HG02884 (cell line): Measurements from ENCODE around the gene RNF166.

Experiments used
- ATAC-seq: cut with Tn5 transposase; IDR thresholded peaks from one replicate; pipeline ENCODE4 v1.9.1; 2021; ENCODE audit warnings: mild to moderate bottlenecking, moderate library complexity; ENCODE audit not compliant: unreplicated experiment

The RNF166 gene

DNA sequence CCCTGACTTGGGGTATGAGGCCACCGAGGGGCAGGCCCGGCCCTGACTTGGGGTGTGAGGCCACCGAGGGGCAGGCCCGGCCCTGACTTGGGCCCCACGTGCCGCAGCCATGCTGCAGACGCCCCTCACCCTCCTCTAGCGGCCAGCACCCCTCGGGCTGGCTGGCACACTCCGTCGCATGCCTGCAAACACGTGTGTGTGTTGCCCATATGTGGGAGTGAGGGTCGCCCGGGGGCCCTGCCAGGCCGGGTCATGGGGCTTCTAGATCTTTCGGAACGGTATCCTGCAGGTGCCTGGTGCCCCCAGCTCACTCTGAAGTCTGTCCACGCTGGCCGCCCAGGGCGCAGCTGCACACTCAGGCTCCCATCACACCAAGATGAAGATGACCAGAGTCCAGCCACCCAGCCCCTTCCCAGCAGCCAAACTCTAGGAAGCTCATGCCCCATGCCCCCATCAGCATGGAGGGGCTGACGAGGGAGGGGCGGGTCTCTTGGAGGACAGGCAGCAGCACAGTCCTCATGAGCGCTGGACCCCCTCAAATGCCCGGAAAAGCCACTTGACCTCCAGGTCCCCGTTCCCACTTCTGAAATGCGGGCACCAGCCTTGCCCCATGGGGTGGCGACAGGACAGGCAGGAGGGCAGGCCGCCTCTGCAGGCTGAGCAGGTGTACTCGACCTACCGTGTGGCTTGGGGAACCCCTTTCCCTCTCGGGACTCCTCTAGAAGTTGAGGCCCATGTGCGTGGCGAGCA, 33.9 kb upstream of the RNF166 start:
- no peak for ATAC-seq

DNA sequence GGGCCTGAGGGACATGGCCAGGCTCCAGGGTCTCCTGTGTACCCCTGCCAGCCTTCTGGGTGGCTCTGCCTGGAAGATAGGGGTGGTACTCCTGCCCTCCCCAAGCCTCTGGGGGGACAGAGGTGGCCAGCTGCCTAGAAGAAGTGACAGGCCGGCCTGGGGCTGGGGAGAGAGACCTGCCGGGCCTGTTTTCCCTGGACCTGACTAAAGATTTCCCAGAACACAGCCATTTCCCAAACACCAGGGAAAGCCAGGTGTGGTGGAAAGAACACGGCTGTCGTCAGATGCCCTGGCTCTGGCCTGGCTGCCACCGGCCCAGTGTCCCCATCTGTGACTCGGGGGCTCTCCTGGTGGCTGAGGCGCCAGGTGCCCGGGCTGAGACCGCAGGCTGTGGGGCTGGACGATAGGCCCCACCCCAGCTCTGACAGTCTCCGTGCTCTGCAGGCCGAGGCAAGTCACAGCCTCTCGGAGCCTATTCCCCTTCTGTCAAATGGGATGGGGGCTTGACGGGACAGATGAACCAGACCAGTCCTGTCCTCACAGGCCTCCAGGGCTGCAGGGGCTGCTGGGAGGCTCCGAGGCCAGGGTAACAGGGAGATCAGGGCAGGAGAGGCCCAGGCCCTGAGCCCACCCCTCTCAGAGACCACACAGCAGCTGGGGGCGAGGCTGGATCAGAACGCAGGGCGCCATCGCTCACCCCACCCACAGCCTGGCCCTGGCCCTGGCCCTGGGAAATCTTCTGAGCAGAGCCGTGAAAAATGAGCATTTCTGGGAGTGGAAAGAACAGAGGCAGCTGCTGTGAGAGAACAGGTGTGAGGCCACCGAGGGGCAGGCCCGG, 33.1 kb upstream of the RNF166 start:
- ATAC-seq, result no peak

DNA sequence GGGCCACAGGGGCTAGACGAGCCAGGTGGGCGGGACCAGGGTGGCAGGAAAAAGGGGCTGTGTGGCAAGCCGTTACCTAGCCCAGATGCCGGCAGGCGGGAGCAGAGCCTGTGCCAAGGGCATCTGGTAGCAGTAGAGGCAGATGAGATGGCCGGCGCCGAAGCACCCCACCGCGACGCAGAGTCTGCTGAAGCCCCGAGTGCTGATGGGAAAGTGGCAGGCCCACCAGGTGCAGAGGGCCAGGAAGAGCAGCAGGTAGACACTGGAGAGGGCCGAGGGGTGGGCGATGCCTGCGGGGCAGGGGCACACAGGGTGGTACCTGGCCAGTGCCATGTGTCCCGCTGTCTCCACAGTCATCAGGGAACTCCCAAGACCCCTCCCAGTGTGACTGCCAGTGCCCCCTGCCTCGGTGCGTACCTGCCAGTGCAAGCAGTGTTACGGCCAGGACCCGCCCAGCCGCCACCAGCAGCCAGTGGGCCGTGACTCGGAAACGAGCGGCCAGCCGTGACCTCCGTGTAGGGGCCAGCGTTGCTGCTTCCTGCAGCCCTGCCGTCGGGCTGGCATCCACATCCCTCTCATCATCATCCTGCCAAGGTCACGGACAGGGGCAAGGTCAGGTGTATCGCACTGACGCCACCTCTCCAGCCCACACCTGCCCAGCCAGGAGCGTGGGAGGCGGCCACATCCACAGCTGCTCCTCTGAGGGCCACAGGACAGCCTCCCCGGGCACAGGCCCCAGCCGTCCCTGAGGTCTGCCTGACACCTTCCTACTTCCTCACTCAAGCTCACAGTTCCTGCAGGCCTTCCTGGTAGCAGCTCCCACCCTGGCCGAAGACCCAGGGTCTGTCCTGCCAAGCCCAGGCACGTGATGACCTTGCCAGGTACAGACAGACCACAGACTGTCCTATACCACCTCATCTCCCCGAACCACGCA, 32.2 kb upstream of the RNF166 start:
- ATAC-seq, result no peak

DNA sequence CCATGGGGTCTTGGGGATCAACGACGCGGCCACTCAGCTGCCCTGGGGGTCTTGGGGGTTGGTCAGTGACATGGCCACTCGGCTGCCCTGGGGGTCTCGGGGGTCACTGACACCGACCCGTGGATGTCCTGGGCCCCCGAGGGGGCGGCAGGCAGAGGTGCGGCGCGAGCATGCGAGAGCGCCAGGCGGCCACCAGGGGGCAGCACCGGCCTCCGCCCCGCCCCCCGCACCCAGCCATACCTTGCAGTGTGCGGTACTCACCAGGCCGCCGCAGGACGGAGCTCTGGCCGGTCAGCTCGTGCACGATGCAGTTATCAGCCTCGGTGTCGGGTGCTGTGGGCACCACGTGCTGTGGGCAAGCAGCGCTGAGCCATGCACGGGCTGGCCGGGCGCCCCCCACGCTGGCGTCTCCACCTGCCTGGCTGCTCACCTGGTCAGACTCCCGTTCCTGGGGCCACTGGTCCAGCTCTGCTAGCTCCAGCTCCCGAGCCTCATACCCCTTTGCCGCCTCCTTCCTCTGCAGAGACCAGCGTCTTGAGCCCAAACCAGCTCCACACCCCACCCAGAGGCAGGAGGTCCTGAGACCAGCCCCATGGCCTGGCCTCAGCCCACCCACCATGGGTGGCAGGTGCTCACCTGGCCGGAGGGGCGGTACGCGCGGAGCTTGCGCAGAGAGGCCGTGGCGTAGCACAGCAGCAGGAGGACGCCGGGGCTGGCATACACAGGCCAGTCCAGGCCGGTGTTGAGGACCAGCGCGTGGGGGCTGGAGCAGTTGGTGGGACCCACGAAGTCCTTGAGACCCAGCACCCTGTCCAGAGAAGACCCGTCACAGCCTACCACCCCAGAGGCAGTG, 31.3 kb upstream of the RNF166 start:
- ATAC-seq, result no peak

DNA sequence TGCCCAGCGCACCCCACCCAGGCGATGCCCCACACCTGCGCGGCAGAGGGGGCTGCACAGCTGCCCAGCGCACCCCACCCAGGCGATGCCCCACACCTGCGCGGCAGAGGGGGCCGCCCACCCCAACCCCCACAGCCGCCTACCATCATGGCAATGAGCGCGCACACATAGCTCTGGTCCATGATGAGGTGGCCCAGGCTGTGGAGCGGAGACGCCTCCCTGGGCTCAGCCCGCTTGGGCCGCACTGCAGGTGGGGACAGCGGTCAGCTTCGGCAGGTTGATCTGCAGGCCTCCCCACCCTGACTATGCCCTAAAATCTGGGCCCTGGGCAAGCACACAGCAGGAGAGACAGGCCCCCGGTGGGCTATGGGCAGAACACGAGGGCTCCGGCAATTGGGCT, 30.3 kb upstream of the RNF166 start:
- no peak for ATAC-seq

DNA sequence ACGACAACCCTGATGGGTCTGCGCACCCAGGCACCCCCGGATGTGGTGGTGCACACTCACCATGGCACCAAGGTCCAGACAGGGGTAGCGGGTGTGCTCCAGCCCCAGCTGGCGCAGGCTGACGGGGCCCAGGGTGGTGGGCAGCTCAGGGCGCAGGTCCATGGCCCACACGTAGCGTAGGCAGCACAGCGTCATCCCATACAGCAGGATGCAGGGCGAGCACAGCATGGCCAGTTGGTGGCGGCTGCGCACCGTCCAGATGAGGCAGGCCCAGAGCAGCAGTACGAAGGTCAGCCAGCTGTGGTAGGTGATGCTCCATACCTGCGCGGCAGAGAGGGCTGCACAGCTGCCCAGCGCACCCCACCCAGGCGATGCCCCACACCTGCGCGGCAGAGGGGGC, 29.9 kb upstream of the RNF166 start:
- ATAC-seq, result no peak

DNA sequence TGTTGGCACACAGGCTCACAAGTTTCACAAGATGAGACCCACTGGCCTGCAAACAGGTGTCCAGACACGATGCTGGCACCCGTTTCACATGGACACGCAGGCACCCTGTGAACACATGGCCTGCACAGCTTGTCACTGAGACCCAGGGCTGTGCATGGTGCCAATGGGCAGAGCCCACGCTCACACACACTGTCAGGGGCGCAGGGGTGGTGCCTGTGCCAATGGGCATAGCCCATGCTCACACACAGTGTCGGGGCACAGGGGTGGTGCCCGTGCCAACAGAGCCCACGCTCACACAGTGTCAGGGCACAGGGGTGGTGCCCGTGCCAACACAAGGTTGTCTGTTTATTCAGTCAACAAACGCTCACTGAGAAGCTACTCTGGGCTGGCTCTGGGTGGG, 29.4 kb upstream of the RNF166 start:
- ATAC-seq, result no peak

DNA sequence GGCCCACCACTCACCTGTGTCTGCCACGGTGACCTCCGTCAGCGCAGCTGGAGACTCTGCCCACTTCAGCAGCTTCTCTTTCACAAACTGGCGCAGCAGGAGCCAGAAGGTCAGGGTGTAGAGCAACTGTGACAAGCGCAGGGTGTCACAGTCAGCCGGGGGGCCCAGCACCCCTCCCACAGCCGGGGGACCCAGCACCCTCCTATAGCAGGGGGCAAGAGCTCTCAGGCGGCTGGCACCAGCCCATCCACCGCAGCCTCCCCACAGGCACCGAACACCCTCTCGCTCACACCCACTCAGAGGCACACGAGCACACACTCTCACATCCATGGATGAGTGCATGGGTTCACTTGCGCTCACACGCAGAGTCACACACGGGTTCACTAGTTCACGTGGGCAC, 28.9 kb upstream of the RNF166 start:
- no peak for ATAC-seq

DNA sequence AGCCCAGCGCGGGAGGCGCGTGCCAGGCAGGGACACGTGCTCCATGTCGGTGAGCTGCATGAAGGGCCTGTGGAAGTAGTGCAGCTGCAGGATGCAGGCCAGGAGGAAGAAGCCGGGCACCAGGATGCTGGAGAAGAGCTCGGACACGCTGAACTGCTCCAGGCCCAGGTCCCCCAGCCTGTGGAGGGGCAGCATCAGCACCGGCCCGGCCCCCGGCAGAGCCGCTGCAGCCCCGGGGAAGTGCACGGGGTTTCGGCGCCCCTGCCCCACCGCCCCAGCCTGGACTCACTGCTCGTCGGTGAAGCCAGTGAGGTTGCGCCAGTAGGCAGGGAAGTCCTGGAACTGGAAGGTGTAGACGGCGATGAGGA, 28.1 kb upstream of the RNF166 start:
- no peak for ATAC-seq

DNA sequence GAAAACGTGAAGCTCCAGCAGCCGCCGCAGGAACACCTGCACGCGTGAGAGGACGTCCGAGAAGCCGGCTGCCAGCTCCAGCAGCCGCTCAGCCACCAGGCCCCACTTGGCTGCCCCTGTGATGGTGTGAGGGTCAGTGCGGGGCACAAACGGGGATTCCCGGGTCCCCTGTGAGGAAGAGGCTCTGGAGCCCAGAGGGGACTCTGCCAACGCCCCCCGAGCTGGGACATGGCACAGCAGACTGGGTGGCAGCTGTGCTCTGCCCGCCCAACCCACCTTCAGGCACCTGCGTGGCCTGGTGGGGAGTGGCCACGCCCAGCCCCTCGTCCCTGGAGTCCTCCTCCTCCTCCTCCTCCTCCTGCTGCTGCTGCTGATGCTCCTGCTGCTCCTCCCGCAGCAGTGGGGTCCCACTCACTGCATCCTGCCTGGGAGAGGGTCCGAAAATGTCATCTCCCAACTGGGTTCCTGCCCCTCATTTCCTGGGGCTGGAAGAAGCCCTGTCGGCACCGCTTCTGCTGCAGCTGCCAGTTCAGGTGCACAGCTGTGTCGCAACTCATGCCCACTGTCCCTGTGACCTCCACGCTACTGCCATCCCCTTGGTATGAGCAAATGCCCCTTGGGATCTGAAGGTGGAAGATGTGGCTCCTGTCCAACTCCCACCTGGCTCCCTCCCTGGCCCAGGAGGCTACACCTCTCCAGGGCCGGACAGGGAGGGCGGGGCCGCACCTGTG, 27.6 kb upstream of the RNF166 start:
- ATAC-seq, result no peak

DNA sequence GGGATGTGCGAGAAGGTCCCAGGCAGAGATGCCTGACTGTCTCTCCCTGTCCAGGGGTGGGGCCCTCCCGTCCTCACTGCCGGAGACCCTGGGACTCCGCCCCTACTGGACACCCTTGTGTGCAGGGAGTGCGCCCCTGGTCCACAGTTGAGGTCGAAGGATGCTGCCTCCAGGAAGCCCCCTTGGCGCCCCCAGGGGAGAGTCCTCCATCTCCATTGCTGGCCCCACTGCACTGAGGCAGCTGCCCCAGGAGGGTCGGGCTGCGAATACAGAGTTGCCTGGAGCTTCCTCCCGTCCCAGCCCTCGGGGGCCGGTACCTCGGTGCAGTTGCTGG, 26.7 kb upstream of the RNF166 start:
- no peak for ATAC-seq

DNA sequence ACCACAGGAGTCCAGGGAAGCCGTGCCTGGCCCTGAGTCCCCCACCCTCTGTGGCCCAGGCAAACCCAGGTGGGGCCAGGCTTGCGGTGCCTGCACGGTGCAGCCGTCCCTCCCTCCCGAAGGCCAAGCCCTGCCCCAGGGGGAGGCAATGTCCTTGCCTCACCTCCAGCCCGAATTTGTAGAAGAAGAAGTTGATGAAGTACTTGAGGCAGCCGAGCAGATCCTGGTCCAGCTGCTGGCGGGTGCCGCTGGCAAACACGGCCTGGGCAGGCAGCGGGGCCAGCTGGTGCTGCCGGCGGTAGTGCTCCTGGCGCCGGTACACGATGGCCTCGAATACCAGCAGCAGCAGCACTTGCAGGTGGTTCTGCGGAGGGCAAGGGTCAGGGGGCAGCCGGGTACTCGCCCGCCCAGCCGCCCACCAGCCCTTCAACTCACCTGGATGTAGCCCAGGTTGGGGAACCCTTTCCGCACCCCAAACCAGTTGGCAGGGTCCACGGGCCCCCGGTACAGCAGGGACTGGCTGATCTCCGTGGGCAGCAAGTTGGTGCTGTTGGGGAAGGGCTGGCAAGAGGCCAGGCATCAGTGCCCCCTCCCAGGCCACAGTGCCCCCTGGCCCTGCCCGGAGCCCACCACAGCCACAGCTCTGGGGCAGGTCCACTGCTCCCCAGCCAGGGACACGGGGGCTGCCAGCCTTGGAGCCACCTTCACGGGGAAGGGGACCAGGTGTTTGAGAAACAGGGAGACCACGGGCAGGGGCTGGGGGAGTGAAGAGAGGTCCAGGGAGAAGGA, 26.2 kb upstream of the RNF166 start:
- no peak for ATAC-seq

DNA sequence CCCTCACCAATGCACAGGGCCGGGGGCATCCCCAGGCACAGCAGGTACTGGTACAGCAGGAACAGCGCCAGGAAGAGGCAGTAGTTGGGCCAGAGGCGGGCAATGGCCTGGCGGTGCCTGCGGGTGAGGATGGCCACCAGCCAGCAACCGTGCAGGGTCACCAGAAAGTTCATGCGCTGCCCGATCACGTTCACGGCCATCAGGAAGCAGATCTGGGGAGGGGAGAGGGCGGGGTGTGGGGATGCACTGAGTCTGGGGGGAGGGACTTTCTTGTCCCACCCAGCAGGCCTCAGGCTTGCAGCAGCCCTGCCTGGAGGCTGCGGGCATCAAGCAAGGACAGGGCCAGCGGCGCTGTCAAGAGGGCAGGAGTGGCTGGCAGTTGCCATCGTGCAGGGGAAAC, 25.5 kb upstream of the RNF166 start:
- ATAC-seq, result no peak

DNA sequence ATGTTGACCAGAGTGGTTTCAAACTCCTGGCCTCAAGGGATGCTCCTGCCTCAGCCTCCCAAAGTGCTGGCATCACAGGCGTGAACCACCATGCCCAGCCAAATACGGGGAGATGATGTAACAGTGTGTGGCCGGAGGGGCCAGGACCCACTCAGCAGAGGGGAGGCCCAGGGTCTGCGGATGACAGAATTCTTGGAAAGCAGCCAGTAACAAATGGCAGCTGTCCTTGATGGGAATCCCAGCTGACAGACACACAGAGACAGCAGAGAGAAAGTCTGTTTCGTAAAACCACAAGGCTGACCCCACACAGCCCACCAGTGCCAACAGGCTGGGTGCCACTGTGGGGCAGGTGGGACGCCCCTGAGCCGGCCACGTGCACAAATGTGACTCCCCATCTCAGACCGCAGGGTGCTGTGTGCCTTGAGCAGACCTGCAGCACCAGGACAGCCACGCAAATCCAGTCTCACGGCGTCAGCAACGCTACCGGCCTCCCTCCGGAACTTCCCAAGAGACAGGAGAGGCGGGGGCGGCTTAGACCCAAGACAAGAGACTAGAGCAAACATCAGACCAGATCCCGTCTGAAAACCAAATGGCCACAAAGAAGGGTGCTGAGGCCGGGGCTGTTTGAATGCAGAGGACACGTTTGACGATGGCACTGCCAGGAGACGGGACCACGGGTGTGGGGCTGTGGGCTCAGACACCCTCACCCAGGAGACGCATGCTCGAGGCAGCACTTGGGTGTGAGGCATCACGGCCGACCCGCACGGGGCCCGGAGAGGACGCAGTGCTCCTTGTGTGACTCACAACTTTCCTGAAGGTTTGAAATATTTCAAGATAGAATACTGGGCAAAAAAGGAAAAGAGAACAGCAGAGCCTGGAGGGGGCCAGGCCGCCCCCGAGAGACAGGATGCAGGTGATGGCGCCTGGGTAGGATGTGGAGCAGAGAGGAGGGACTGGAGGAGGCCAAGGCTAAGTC, 24.7 kb upstream of the RNF166 start:
- no peak for ATAC-seq

DNA sequence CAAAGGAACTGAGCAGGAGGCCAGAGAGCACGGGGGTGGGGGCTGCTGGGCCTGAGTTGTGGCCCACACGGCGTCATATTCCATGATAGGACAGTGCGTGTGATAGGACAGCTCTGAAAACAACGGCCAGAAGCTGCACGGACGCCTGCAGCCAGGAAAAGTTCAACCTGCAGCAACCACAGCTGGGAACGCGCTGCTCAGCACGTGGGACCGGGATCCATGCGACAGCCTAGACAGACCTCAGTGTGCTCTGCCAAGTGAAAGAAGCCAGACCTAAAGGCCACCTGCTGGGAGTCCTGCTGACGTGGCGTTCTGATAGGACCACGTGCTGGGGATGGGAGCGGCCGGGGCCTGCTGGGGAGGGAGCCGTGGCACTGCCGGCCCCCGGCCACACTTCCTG, 21.7 kb upstream of the RNF166 start:
- ATAC-seq, result no peak

DNA sequence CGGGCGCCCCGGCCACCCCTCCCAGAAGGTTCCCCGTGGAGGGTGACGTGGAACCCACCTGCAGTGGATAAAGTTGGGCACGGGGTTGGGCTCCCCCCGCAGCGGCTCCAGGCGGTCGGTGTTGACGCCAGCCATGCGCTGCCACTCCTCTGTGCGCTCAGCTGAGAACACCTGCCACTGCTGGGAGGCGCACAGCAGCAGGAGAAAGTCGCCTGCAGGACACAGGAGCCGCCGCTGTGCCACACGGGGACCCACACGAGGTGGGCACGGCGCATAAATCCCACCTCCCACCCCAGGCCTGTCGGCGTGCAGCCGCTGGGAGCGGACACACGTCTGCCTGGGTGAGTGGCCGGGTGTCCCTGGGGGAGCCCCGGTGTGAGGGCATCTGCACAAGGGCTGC, 20.8 kb upstream of the RNF166 start:
- ATAC-seq, result no peak

DNA sequence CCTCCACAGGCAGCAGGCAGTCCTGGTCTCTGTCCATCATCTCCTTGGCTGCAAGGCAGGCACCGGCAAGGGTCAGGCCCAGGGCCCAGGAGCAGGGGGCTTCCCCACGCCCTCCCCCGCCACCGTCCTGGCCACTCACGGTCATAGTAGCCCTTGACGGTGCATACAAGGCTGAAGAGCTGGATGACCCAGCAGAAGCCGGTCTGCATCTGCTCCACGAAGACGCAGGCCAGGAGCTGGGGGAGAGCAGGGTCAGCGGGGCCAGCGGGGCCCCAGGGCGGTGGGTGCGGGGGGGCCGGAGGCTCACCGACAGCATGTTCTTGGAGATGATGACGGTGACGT, 20.2 kb upstream of the RNF166 start:
- no peak for ATAC-seq
